Vagina (tissue), 2 donors: ENCODE results near the gene TOR1AIP2.

Source experiments
- CTCF ChIP-seq, 3 experiments: fragments of 450-650 bp in 2 of 3; fragments of 200-600 bp in 1 of 3; sonication (generic) in 1 of 3; IDR thresholded peaks; one replicate each; pipeline ENCODE4 v1.5.1; 2017 to 2019; ENCODE audit warnings: antibody characterized with exemption in 3 of 3, mild to moderate bottlenecking in 2 of 3, moderate library complexity in 2 of 3
- POLR2AphosphoS5 ChIP-seq, 2 donors: sonication (generic); formaldehyde crosslinking; IDR thresholded peaks; one replicate each; pipeline ENCODE4 v1.9.0; 2017; ENCODE audit warnings: antibody characterized with exemption in 2 of 2, mild to moderate bottlenecking in 2 of 2, low read depth in 1 of 2; ENCODE audit not compliant: insufficient read depth in 1 of 2

- no peak for TF ChIP-seq POLR2AphosphoS5 (IDR thresholded peaks at IDR 0.05; ENCODE audit: insufficient read depth in 1 of 2, low read depth in 1 of 2)
- TF ChIP-seq CTCF (IDR thresholded peaks at IDR 0.05) = no peak
These were observed 43.9 kb upstream of the TOR1AIP2 start for GRCh38 chr1:179921472-179921871.
